Thoracic aorta (tissue), 2 donors: ENCODE data around the gene IL22. TPM values are rescaled to one million over a fixed set of nuclear protein-coding genes. Genes with fewer than 3 reads are reported as not detected.

Source experiments
- ATAC-seq: fragments of 150-250 bp; one replicate; pipeline ENCODE4 v1.8.0; 2017; ENCODE audit warnings: low read depth; ENCODE audit not compliant: insufficient number of reproducible peaks, low FRiP score
- DNase-seq: peaks from one replicate; pipeline ENCODE4 v3.0.0-alpha.2; 2020; ENCODE audit warnings: low spot score
- H3K27ac ChIP-seq, 2 donors: fragments of 200-600 bp; sonication (generic); 1 replicate in 1 of 2; 2 replicates in 1 of 2; pipeline ENCODE4 v1.5.1; 2016; ENCODE audit warnings: mild to moderate bottlenecking in 2 of 2, moderate library complexity in 2 of 2
- H3K27me3 ChIP-seq: fragments of 200-600 bp; sonication (generic); replicated peaks from 2 replicates; pipeline ENCODE4 v1.6.0; 2016; ENCODE audit warnings: mild to moderate bottlenecking; ENCODE audit not compliant: insufficient read depth
- H3K36me3 ChIP-seq: fragments of 200-600 bp; sonication (generic); one replicate; pipeline ENCODE4 v1.5.1; 2016
- H3K4me1 ChIP-seq, 2 donors: fragments of 200-600 bp; sonication (generic); 1 replicate in 1 of 2; 2 replicates in 1 of 2; pipeline versions ENCODE4 v1.5.1 to v1.6.0; 2016; ENCODE audit warnings: low read depth in 2 of 2, mild to moderate bottlenecking in 1 of 2; ENCODE audit not compliant: control insufficient read depth in 1 of 2
- H3K4me3 ChIP-seq: fragments of 200-600 bp; sonication (generic); 2 replicates; pipeline ENCODE4 v1.5.1; 2016; ENCODE audit warnings: mild to moderate bottlenecking
- H3K9me3 ChIP-seq: fragments of 200-600 bp; sonication (generic); 2 replicates; pipeline ENCODE4 v1.5.1; 2016
- CTCF ChIP-seq: fragments of 200-600 bp; sonication (generic); IDR thresholded peaks from one replicate; pipeline ENCODE4 v1.5.1; 2019; ENCODE audit warnings: antibody characterized with exemption
- total RNA-seq, 2 donors: library from RNA; depleted of rRNA; stranded (reverse); fragments of >200 nt; gene quantifications; one replicate each; pipeline versions ENCODE4 v1.1.0 to v1.2.3, GENCODE V29; 2016

The IL22 gene
- total RNA-seq, 2 donors from 2014 or later: not detected

GRCh38 chr12:68245180-68246021 lies 8.0 kb downstream of the IL22 start:
- H3K36me3 ChIP-seq: no peaks in the 10 kb centered on the region
- DNase-seq (no peak), ATAC-seq (peak; percentile 61)
- TF ChIP-seq CTCF: no peak
- H3K27ac ChIP-seq: no peak overlapping the region
- H3K27me3 ChIP-seq: no peaks in the 10 kb centered on the region
- peak overlapping the region; percentile 50 for H3K4me3 ChIP-seq
- H3K4me1 ChIP-seq: peaks cover 0 to 25% of the 10 kb centered on the region in 2 donors
- H3K9me3 ChIP-seq: no peaks in the 10 kb centered on the region

GRCh38 chr12:68242777-68243176 lies 10.6 kb downstream of the IL22 start:
- TF ChIP-seq CTCF: no peak
- no peaks in the 10 kb centered on the region for H3K36me3 ChIP-seq
- H3K27me3 ChIP-seq: no peaks in the 10 kb centered on the region
- peaks cover 0 to 28% of the 10 kb centered on the region in 2 donors for H3K4me1 ChIP-seq
- H3K4me3 ChIP-seq: no peak overlapping the region
- H3K27ac ChIP-seq: no peak overlapping the region
- ATAC-seq (no peak), DNase-seq (no peak)
- no peaks in the 10 kb centered on the region for H3K9me3 ChIP-seq

GRCh38 chr12:68240975-68241374 lies 12.4 kb downstream of the IL22 start:
- peaks cover 2 to 35% of the 10 kb centered on the region in 2 donors for H3K4me1 ChIP-seq
- no peak overlapping the region for H3K27ac ChIP-seq
- DNase-seq: no peak
- TF ChIP-seq CTCF: no peak
- no peaks in the 10 kb centered on the region for H3K9me3 ChIP-seq
- no peaks in the 10 kb centered on the region for H3K27me3 ChIP-seq
- no peak overlapping the region for H3K4me3 ChIP-seq
- H3K36me3 ChIP-seq: no peaks in the 10 kb centered on the region
- ATAC-seq: no peak

- no peak for TF ChIP-seq CTCF
- ATAC-seq (no peak), DNase-seq (no peak)
- H3K9me3 ChIP-seq: no peaks in the 10 kb centered on the region
- H3K36me3 ChIP-seq: no peaks in the 10 kb centered on the region
- peaks cover 2 to 26% of the 10 kb centered on the region in 2 donors for H3K4me1 ChIP-seq
- no peak overlapping the region for H3K4me3 ChIP-seq
- H3K27ac ChIP-seq: no peak overlapping the region
- no peaks in the 10 kb centered on the region for H3K27me3 ChIP-seq
Observed at GRCh38 chr12:68240079-68240478, 13.3 kb downstream of the IL22 start.

- ATAC-seq: no peak
- DNase-seq: no peak
- H3K4me3 ChIP-seq: no peak overlapping the region
- no peaks in the 10 kb centered on the region for H3K27me3 ChIP-seq
- TF ChIP-seq CTCF: no peak
- no peak overlapping the region for H3K27ac ChIP-seq
- H3K4me1 ChIP-seq: peaks cover 2 to 20% of the 10 kb centered on the region in 2 donors
- H3K36me3 ChIP-seq: no peaks in the 10 kb centered on the region
- no peaks in the 10 kb centered on the region for H3K9me3 ChIP-seq
Observed at GRCh38 chr12:68239309-68239982, 14.0 kb downstream of the IL22 start.
